ENCODE results near the gene PXYLP1. TPM values are rescaled to one million over a fixed set of nuclear protein-coding genes. Genes with fewer than 3 reads are reported as not detected.

Gene PXYLP1
- total and polyA plus RNA-seq, 2 of the 8 experiments (the other 6 are each of a cell fraction or from before 2014, with no cell fraction given) = 19.4 to 20.6 TPM

- no peak for TF ChIP-seq KDM5A (IDR thresholded peaks at IDR 0.05; ENCODE audit: low read length)
- no peak for TF ChIP-seq POU5F1 (IDR thresholded peaks at IDR 0.05; ENCODE audit: low read depth, low read length)
Measured at GRCh38 chr3:141228395-141228794, 3.2 kb upstream of the PXYLP1 start (continued).
